ENCODE data around the gene MITF.

Gene MITF, protein sequence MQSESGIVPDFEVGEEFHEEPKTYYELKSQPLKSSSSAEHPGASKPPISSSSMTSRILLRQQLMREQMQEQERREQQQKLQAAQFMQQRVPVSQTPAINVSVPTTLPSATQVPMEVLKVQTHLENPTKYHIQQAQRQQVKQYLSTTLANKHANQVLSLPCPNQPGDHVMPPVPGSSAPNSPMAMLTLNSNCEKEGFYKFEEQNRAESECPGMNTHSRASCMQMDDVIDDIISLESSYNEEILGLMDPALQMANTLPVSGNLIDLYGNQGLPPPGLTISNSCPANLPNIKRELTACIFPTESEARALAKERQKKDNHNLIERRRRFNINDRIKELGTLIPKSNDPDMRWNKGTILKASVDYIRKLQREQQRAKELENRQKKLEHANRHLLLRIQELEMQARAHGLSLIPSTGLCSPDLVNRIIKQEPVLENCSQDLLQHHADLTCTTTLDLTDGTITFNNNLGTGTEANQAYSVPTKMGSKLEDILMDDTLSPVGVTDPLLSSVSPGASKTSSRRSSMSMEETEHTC

GRCh38 chr3:69739204-69740102 is at the start of gene MITF:
Gene MITF (plus strand): TSS chr3:69739464. CDS start chr3:69739598, 134 bp downstream.
- peak; percentile 65 for DNase-seq (ENCODE audit: low read depth)

GRCh38 chr3:69691860-69692259 is 47.4 kb upstream of the MITF start:
- DNase-seq (ENCODE audit: low read depth), result no peak

- no peak for DNase-seq (ENCODE audit: low read depth)
Measured at GRCh38 chr3:69692761-69693160, 46.5 kb upstream of the MITF start.

GRCh38 chr3:69695443-69695842 is 43.8 kb upstream of the MITF start:
- no peak for DNase-seq (ENCODE audit: low read depth)

- DNase-seq (ENCODE audit: low read depth), result no peak
Measured at GRCh38 chr3:69695933-69696332, 43.3 kb upstream of the MITF start.

DNA sequence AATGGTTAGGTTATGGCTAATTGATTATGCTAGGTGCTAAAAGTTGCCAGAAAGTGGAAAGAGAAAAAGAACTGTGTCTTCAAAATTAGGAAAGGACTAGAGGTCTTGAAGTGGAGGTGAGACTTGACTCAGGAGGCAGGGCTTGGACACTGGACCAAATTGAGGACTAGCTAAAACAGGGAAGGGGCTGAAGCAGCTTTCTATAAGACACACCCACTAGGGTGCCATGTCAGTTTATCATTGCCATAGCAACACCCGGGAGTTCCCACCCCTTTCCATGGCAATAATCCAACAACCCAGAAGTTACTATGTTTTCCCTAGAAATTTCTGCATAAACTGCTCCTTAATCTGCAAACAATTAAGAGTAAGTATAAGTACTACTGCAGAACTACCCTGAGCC is 42.9 kb upstream of the MITF start:
- no peak for DNase-seq (ENCODE audit: low read depth)

DNA sequence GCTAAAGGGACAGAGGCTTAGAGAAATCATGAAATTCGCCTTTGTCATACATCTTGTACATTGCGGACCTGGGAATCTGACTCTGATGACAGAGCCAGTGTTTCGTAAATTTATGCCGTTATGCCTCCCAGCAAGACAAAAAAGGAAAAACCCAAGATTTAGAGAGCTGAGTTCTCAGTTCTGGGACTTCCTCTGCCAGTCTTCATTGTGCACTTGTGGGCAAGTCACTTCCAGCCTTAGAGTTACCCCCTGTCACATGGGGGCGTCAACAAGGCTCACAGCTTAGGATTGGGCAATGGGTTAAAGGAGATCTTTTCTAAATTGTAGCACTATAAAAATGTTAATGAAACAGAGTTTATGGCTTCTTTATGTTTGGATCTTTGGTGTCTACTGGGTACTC is 41.9 kb upstream of the MITF start:
- no peak for DNase-seq (ENCODE audit: low read depth)

DNA sequence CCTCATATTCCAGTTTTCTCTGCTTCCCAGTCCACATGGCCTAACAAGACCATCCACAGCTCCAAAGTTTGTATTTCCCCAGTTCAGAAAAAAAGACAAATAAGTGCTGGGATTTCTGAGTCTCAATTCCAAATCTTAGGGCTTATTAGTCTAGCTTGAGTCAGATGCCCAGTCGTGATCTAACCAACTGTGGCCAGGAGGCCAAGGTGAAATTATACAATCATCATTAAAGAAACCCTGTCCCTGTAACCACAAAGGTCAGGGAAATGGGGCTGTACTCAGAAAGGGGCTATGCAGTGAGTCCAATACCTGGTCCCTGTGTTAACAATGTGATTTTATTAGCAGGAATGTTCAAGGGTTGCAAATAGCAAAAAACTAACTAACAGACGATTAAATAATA is 40.5 kb upstream of the MITF start:
- no peak for DNase-seq (ENCODE audit: low read depth)

DNA sequence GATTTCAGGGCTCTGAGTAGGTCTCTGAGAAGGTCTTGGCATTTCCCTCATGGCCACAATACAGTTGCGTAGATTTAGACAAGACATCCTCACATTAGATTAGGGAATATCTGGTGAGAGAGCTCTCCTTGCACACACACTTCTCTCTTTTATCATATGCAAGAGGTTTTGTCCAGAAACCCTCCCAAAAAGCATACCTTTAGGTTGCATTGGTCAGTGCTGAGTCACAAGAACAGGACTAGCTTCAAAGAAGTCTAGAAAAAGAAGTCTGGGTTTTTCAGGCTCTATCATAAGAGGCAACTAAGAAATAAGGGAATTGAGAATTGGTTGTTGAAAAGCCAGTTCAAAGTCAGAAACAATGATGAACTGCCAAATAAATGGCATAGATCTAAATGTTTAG is 40.1 kb upstream of the MITF start:
- DNase-seq (ENCODE audit: low read depth), result no peak

- DNase-seq (ENCODE audit: low read depth), result no peak
Measured at GRCh38 chr3:69700949-69701348, 38.3 kb upstream of the MITF start.

- no peak for DNase-seq (ENCODE audit: low read depth)
Measured at GRCh38 chr3:69710153-69710977, 28.9 kb upstream of the MITF start.

GRCh38 chr3:69712269-69712668 is 27.0 kb upstream of the MITF start:
- DNase-seq (ENCODE audit: low read depth), result no peak

DNA sequence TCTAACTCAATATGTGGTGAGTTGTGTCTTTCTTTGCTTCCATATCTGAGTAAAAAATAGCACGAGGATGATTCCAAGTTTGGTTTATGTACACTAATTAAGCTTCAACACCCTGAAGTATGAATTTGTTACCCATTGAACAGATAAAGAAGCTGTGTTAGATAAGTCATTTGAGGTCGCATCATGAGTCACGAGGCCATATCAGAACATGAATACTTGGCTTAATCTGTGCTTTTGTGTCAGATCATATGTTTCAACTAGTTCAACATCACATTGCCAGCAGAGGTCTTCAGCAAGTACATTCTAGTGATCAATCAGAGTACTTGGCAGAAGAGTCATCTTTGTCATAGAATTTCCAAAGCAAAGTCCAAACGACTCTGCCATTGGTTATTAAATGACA is 26.3 kb upstream of the MITF start:
- no peak for DNase-seq (ENCODE audit: low read depth)

DNA sequence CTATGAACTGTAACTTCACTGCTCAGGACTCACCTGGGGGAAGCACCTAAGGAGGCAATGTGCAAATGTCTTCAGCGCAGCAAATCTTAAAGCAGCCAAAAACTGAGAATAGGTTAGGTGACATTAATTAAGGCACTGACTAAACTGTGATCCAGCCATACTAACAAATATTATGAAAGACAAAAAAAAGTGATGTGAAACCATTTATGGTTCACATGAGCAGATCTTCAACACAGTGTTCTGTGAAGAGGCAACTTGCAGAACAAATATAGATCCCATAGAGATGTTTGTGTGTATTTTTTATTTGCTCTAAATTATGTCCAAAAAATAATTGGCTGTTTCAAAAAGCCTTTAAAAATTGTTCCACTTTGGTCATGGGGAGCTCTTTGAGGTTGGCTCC is 24.1 kb upstream of the MITF start:
- no peak for DNase-seq (ENCODE audit: low read depth)

DNA sequence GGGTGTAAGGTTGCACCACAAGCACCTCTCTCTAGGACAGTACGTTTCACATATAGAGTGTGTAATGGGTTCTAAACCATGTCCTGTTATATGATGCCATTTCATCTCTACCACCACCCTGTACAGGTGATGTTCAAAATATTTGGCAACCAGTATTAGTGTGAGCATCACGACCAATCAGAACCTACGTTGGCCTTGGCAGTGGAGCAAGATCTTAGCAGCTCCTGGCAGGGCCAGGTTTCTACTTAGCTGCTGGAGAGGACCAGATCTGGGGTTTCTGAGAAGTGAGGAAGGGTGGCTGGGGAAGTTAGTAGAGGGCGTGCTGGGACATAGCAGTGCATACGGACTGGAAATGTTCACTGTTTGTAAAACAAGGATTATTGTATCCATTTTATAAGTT is 23.1 kb upstream of the MITF start:
- no peak for DNase-seq (ENCODE audit: low read depth)

- DNase-seq (ENCODE audit: low read depth), result no peak
Measured at GRCh38 chr3:69718866-69719586, 20.2 kb upstream of the MITF start.

DNA sequence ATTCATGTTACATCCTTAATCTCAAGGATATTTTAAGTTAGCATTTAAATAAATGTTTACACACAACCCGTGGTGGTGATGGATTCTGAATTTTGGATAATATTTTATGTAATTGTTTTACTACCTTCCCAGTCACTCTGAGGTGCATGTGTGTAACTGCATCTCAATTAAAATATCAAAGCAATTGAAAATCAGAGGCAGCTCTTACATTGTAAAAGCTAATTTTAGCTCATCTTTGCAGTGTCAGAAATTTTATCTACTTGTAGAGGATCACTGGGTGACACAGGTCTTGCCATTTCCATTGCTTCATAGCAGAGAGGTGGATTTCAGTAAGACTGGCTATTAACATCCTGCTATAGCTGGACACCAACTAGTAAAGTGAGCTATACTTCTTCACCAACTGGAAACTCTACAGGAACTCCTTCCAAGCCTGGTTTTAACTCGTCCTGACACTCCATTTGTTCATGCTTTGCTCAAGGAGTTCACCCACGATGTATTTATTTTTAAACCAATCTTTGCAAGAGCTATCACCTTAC is 19.6 kb upstream of the MITF start:
- no peak for DNase-seq (ENCODE audit: low read depth)

DNA sequence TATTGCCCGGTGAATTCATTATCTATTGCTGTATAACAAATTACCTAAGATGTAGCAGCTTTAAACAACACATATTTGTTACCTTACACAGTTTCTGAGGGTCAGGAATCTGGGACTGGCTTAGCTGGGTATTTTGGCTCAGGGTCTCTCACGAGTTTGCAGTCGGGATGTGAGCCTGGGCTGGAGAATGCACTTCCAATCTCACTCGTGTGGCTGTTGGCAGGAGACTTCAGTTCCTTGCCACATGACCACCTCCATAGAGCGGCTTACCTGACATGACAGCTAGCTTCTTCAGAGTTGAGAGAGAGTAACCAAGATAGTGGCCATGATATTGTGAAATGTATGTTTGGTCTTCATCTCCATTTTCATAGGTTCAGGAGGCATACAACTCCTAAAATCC is 18.4 kb upstream of the MITF start:
- no peak for DNase-seq (ENCODE audit: low read depth)

DNA sequence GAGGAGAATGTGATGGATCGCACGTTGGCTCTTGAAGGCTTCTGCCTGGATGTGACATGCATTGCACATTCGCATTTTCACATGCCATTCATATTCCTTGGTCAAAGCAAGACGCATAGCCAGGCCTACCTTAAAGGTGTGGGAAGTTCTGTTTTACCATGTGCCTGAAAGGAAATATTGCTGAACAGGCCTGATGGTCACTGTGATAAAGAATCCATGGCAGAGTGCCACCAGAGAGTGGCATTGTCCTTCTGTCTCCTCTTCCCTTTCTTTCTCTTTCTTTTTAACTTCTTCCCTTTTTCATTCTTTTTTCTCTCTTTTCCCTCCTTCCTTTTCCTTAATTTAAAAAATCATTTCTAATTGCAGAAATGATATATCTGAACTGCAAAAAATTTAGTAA is 15.9 kb upstream of the MITF start:
- DNase-seq (ENCODE audit: low read depth), result no peak

DNA sequence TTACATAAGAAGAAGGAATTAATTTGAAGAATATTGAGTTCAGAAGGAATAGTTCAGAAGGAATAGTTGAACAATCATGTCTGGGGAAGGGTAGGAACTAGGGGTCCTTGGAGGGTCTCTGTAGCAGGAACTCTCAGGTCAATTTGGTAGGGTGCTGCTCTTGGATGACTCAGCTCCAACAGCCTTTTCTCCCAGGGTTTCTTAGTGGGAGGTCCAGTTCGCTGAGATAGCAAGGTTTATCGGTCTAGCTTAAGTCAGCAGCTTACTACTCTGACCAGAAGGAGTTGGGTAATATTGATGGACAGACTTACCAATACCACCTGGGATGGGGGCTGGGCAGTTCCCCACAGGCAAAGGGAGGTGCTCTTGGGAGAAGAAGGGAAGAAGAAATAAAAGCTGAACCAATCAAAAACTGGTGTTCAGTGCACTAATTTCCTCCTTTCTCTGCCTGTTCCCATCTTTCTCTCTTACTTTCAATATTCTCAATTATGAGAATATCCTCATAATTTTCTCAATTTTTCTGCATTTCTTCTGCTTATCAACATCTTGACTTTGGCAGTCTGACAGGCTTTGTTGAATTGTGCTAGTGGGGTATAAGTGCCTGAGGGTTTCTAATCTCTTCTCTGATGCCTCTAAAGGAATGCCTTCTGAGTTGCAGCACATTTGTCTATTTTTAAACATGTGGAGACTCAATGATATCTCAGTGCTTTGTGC is 14.4 kb upstream of the MITF start:
- DNase-seq (ENCODE audit: low read depth), result no peak

All from HS-5 (cell line).